ENCODE results near the gene RNF2.
"Not testable (repeated sequence)": the region's sequence is repeated elsewhere in the genome, so short reads cannot be mapped to it uniquely, and the experiment has no call there.

The RNF2 gene

DNA sequence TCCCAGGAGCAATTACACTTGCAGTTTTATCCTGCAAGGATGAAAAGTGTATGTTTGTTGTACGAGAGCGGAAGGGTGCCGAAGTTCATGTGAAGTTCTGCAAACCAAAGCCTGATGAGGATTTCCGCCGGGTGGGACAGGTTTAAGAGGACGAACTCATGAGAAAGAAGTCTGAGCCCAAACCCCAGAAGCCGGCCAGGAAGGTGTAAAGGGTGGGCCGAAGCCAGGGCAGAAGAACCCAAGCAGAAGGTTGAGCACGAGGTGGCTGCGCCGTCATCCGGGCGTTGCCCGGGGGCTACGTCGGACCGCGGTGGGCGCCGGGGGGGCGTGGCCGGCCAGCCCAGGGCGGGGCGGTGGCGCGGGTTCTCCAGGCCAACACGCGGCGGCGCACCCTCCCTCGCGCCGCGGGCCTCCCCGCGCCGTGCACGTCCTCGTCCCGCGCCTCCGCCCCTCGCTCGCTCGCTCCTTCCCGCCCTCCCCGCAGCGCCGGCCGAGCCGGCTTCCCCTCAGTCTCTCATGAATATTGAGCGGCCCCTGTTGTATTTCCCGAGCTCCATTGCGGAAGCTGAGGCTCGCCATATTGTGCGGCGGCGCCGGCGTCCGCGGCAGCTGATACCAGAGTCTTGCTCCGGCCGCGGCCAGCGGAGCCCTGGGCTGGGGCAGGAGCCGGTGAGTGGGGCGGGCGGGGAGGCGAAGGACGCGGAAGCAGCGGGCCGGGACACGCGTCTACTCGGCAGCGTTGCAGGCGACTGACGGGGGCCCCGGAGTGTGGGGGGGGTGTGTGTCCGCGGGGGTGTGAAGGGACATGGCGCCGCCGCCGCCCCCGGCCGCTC, at the start of gene RNF2:
Gene RNF2, plus strand, starts transcription at position 578 of the 833 bp plus-strand sequence. CDS start 41,996 bp downstream, outside the sequence.
- intact Hi-C loops (cut with DNase I) = loop anchor here (2.0 kb wide), 1 partner anchor 112 kb away; the partner anchor contains the start of genes SWT1 and TRMT1L
- peak; percentile 70 to 96 (median 78) for DNase-seq

DNA sequence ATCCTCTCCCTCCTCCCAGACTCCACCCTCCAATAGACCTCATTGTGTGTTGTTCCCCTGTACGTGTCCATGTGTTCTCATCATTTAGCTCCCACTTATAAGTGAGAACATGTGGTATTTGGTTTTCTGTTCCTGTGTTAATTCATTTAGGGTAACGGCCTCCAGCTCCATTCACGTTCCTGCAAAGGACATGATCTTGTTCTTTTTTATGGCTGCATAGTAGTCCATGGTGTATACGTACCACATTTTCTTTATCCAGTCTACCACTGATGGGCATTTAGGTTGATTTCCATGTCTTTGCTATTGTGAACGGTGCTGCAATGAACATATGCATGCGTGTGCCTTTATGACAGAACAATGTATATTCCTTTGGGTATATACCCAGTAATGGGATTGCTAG, 45.4 kb upstream of the RNF2 start:
- intact Hi-C loops (cut with DNase I); DNase-seq: not testable (repeated sequence)

- peak in 1 of 10 donors; percentile 52 for DNase-seq
- intact Hi-C loops (cut with DNase I) = not testable (repeated sequence)
These were observed 44.0 kb upstream of the RNF2 start for GRCh38 chr1:185001312-185001880.

DNA sequence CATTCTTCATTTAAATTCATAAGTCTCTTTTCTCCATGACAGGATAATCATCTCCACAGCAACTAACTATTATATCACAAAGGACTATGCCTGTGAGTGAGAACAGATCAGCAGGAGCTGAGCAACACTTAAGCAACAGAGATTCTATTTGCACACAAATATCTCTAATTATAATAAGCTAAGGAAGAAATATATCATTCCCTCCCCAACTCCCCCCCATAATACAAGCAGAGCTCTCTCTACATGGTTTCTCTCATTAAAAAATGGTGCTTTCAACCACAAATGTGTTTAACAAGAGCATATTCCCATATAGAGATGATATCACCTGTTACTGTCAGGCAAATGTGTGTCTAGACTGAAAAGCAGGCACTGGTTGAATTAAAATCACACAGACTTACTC, 36.5 kb upstream of the RNF2 start:
- no peak for DNase-seq
- intact Hi-C loops (cut with DNase I) = no loop called here

DNA sequence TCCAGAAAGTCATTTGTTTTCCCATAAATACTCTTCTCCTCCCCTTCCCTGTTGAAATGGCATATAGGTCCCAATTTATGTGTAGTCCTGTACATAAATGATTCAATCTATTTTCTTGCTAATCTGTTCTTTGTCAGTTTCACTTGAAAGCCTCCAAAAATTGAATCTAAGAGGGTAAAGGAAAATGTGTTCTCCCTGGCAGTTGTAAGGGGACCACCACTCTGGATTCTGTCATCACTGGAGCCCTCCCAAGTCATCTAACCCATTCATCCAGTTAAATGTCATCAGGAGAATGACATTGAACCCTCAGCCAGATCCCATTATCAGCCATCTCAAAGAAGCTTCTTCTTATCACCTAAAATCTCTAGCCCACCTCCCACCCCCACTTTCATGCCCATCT, 35.0 kb upstream of the RNF2 start:
- intact Hi-C loops (cut with DNase I) = no loop called here

GRCh38 chr1:185014941-185015340, 30.4 kb upstream of the RNF2 start:
- DNase-seq = no peak
- intact Hi-C loops (cut with DNase I) = no loop called here

More for the DNA sequence above, 35.0 kb upstream of the RNF2 start:
- no peak for DNase-seq

GRCh38 chr1:185015631-185016030, 29.7 kb upstream of the RNF2 start:
- intact Hi-C loops (cut with DNase I) = no loop called here
- no peak for DNase-seq

DNA sequence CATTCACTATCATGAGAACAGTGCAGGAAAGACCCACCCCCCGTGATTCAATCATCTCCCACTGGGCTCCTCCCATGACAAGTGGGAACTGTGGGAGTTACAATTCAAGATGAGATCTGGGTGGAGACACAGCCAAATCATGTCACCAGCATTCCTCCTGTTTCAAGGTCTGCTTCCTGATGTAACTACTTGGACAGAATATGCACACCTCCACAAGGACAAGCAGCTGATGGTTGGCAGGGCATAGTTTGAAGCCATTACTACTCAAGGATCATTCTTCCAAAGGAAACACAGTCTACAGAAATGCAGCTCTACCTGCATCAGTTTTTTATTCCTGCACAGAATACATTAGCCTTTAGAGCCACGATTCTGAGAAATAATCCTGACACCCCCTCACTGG, 28.5 kb upstream of the RNF2 start:
- DNase-seq = no peak
- intact Hi-C loops (cut with DNase I) = no loop called here

- intact Hi-C loops (cut with DNase I) = no loop called here
- no peak for DNase-seq
These were observed 28.0 kb upstream of the RNF2 start for GRCh38 chr1:185017338-185017737.

GRCh38 chr1:185017966-185018365, 27.4 kb upstream of the RNF2 start:
- intact Hi-C loops (cut with DNase I) = no loop called here
- DNase-seq = no peak

DNA sequence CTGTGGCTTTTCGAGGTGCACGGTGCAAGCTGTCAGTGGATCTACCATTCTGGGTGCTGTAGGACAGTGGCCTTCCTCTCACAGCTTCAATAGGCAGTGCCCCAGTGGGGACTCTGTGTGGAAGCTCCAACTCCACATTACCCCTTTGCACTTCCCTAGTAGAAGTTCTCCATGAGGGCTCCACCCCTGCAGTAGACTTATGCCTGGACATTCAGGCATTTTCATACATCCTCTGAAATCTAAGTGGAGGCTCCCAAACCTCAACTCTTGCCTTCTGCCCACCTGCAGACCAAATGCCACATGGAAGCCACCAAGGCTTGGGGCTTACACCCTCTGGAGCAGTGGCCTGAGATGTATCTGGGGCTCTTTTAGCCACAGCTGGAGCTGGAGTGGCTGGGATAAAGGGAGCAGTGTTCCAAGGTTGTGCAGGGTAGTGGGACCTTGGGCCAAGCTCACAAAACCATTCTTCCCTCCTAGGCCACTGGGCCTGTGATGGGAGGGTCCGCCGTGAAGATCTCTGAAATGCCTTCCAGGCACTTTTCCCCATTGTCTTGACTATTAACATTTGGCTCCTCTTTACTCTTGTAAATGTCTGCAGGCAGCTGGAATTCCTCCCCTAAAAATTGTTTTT, 18.0 kb upstream of the RNF2 start:
- intact Hi-C loops (cut with DNase I) = no loop called here
- DNase-seq = no peak

GRCh38 chr1:185033686-185034085, 11.7 kb upstream of the RNF2 start:
- DNase-seq = no peak
- intact Hi-C loops (cut with DNase I) = no loop called here

DNA sequence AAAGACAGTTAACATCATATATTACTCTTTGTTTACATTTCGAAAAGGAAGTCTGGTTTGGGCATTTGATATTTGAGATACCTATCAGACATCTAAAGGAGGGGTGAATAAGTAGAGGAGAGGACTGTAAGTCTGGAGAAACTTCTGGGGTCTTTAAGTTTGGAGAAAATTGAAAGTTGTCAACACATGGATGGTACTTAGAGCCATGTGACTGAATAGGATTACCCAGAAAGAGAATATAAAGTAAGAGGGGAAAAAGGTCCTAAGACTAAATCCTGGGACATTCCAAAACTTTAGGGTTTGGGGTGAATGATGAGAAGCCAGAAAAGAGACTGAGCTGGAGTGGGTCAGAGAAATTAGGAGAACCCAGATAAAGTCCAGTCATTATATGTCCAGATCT, 10.1 kb upstream of the RNF2 start:
- intact Hi-C loops (cut with DNase I) = no loop called here
- no peak for DNase-seq

GRCh38 chr1:185038813-185039376, 6.5 kb upstream of the RNF2 start:
- no peak for DNase-seq
- intact Hi-C loops (cut with DNase I) = no loop called here

DNA sequence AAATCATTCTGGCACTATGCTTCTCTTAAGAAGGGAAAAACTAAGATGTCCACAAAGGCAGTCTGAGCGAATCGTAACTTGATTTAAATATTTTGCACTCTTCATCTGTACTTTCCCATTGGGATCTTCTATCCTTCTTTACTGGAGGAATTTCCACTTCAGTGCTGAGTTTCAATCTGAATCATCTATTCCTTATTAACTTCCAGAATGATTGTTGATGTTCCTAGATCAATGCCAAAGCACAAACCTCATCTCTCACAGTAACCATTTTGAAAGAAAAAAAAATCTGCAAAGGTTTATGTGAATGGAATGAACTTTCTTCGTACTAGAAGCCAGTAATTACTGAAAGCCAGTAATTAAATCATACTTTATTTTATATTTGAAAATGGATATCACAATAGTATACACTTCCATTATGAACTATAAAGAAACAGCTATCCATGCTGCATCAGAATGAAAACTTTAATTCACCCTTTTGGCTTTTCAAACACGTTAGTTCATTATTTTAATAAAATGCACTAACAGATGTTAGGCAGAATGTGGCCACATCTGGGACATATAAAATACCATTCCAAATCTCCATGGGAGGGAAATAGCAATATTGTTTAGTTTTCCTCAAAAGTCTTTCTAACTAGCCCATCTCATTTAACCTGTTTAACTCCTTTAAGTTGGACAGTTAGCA, 5.5 kb upstream of the RNF2 start:
- DNase-seq = no peak
- intact Hi-C loops (cut with DNase I) = no loop called here

- DNase-seq = no peak
- intact Hi-C loops (cut with DNase I) = no loop called here
These were observed 5.0 kb upstream of the RNF2 start for GRCh38 chr1:185040408-185040735.

- DNase-seq = no peak
- intact Hi-C loops (cut with DNase I) = no loop called here
These were observed 3.6 kb upstream of the RNF2 start for GRCh38 chr1:185041742-185042141.

- DNase-seq = no peak
- intact Hi-C loops (cut with DNase I) = no loop called here
These were observed 2.6 kb upstream of the RNF2 start for GRCh38 chr1:185042737-185043136.

- intact Hi-C loops (cut with DNase I) = loop anchor here (2.0 kb wide), 1 partner anchor 112 kb away; the partner anchor contains the start of genes SWT1 and TRMT1L
- no peak for DNase-seq
These were observed 971 bp upstream of the RNF2 start for GRCh38 chr1:185044387-185044786.

DNA sequence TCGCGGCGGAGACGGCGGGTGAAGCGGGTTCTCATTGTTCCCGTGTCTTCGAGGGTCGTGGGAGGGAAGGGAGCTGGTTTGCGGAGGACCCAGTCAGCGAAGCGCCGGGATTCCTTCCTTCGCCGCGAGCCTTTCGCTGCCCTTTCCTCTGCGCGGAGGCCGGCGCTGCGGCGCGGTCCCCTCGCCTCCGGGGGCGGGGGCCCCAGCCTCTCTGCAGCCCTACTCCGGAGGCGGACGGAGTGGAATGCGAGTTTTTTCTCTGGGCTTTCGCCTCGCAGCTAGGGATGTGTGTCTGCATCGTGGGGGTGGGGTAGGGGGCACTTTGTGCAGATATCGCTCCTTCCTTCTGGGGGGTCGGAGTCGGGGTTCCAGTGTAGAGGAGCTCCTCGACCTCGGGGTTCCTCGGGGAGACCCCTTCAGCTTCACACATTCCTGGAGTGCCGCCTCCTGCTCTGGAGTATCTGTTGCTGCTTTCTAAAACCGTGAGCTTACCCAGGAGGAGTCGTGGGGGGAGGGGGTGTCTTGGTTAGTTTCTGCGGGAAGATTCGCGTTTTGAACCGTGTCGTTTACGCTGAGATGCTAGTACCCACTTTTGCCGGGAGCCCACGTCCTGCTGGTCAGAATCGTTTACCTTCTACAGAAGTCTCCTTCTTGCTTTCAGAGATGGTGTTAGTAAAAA, 595 bp downstream of the RNF2 start:
- peak in 8 of 10 donors; percentile 16 to 79 (median 32) for DNase-seq
- intact Hi-C loops (cut with DNase I) = loop anchor here (2.0 kb wide), 1 partner anchor 111 kb away; the partner anchor contains the start of genes SWT1 and TRMT1L
